ENCODE measurements around the gene ADAMTS16. TPM values are rescaled to one million over a fixed set of nuclear protein-coding genes. Genes with fewer than 3 reads are reported as not detected.

The ADAMTS16 gene
- total and polyA plus RNA-seq, 3 experiments from 2014 or later: not detected

DNA sequence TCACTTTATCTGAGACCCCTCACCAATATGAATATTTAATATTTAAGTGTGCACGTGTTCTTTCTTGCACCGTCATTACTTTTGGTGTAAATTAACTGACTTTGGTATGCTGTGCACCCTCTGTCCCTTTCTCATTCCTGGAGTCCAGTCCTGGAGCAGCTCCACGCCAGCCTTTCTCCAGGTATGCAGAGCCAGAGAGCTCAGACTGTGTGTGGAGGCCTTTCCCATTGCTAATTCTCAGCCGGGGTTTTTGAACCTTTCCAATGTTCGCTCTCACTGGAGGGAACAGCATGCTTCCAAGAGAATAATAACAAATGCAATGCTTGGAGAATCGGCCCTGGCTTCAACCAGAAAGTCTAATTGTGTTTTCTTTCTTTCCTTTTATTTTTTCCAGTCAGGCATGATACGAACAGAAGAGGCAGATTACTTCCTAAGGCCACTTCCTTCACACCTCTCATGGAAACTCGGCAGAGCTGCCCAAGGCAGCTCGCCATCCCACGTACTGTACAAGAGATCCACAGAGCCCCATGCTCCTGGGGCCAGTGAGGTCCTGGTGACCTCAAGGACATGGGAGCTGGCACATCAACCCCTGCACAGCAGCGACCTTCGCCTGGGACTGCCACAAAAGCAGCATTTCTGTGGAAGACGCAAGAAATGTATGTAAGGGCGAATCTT lies 41.7 kb downstream of the ADAMTS16 start:
- CTCF ChIA-PET: no interaction called here

DNA sequence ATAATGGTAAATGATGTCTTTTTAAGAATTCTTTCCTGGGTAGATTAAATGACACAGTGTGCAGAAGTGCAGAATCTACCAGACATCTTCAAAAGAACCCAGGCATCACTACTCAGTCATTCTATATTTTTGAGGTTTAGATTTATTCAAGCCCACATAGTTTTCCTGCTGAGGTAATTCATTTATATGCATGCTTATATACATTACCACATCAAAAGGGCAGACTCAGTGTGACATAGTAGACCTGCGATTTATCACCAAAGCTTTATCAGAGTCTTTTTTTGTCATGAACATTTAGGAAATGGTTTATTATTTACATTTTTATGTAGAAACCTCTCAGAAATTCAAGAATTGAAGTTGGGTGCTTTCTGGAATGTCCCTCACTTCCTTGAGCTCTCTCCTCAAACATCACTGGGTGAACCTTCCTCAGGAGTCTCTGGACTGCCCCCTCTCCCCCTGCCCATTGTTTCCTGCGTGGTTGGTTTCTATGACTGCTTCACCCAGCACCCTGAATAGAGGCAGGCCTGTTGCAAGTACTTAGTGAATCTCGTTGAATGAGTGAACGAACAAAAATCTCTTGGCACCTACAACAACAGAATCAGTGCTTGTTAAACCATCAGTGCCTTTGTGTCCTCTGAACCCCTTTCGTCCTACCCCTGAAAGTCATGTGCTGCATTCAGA lies 42.5 kb downstream of the ADAMTS16 start:
- no peak overlapping the region for H3K27ac ChIP-seq (ENCODE audit: low read depth, low read length)
- no peaks in the 10 kb centered on the region for H3K36me3 ChIP-seq (ENCODE audit: insufficient read depth, low read length)
- Mint-ChIP-seq H3K27ac (peak overlapping the region in 1 of 8 donors; percentile 73), H3K4me3 (no peak overlapping the region), H3K27me3 (peaks cover 3 to 6% of the 10 kb centered on the region in 2 donors), H3K9me3 (peaks cover 0 to 5% (median 0%) of the 10 kb centered on the region in 5 donors), H3K36me3 (no peaks in the 10 kb centered on the region), H3K4me1 (peaks cover 2 to 5% (median 4%) of the 10 kb centered on the region in 3 donors)
- ChIA-PET CTCF (no interaction called here), POLR2A (no interaction called here)
- no peaks in the 10 kb centered on the region for H3K4me1 ChIP-seq (ENCODE audit: insufficient read depth, low read length)
- no peak overlapping the region for H3K4me3 ChIP-seq (ENCODE audit: low read length)
- no peaks in the 10 kb centered on the region for H3K27me3 ChIP-seq (ENCODE audit: insufficient read depth, low read length, poor library complexity, severe bottlenecking)
- DNase-seq: no peak
- H3K9me3 ChIP-seq (ENCODE audit: low read length): no peaks in the 10 kb centered on the region

More for the DNA sequence above, 41.7 kb downstream of the ADAMTS16 start:
- Mint-ChIP-seq H3K27ac (no peak overlapping the region), H3K27me3 (peaks cover 3 to 4% of the 10 kb centered on the region in 2 donors), H3K36me3 (no peaks in the 10 kb centered on the region), H3K9me3 (peaks cover 0 to 5% (median 0%) of the 10 kb centered on the region in 5 donors), H3K4me3 (no peak overlapping the region), H3K4me1 (peaks cover 2 to 5% (median 4%) of the 10 kb centered on the region in 3 donors)
- Histone ChIP-seq H3K27ac (ENCODE audit: low read depth, low read length) (no peak overlapping the region), H3K4me1 (ENCODE audit: insufficient read depth, low read length) (no peaks in the 10 kb centered on the region), H3K9me3 (ENCODE audit: low read length) (no peaks in the 10 kb centered on the region), H3K4me3 (ENCODE audit: low read length) (no peak overlapping the region), H3K36me3 (ENCODE audit: insufficient read depth, low read length) (no peaks in the 10 kb centered on the region), H3K27me3 (ENCODE audit: insufficient read depth, low read length, poor library complexity, severe bottlenecking) (no peaks in the 10 kb centered on the region)
- no peak for DNase-seq
- POLR2A ChIA-PET: no interaction called here

DNA sequence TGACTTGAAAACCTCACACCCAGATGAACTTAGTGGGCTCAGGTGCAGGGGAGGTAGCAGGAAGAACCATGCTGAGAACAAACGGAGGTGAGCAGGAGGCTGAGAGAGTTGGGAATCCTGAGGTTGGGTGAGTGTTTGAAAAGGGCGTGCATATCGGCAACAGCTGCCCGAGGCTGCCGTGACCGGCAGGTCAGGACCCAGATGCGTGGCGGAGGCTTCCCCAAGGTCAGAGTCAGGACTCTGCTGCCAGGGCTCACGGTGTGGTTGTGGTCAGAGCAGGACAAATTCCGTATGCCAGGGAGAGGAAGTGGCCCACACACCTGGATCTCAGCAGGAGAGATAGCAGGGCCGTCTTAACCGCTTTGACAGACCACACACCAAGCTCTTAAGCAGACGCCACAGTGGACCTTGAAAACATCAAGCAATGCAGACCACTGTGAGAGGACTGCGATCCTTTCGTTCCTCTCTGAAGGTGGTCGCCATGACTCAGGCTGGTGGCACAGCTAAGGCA lies 43.1 kb downstream of the ADAMTS16 start:
- no peaks in the 10 kb centered on the region for H3K27me3 ChIP-seq (ENCODE audit: insufficient read depth, low read length, poor library complexity, severe bottlenecking)
- H3K9me3 Mint-ChIP-seq: peaks cover 0 to 5% (median 0%) of the 10 kb centered on the region in 5 donors
- H3K4me1 Mint-ChIP-seq: peaks cover 2 to 5% (median 4%) of the 10 kb centered on the region in 3 donors
- H3K36me3 ChIP-seq (ENCODE audit: insufficient read depth, low read length): no peaks in the 10 kb centered on the region
- H3K36me3 Mint-ChIP-seq: no peaks in the 10 kb centered on the region
- no peak for DNase-seq
- no peak overlapping the region for H3K27ac ChIP-seq (ENCODE audit: low read depth, low read length)
- no peaks in the 10 kb centered on the region for H3K9me3 ChIP-seq (ENCODE audit: low read length)
- H3K4me3 Mint-ChIP-seq: no peak overlapping the region
- POLR2A ChIA-PET: no interaction called here
- no peaks in the 10 kb centered on the region for H3K4me1 ChIP-seq (ENCODE audit: insufficient read depth, low read length)
- H3K4me3 ChIP-seq (ENCODE audit: low read length): no peak overlapping the region
- CTCF ChIA-PET: no interaction called here
- no peak overlapping the region for H3K27ac Mint-ChIP-seq
- peaks cover 3 to 6% of the 10 kb centered on the region in 2 donors for H3K27me3 Mint-ChIP-seq

DNA sequence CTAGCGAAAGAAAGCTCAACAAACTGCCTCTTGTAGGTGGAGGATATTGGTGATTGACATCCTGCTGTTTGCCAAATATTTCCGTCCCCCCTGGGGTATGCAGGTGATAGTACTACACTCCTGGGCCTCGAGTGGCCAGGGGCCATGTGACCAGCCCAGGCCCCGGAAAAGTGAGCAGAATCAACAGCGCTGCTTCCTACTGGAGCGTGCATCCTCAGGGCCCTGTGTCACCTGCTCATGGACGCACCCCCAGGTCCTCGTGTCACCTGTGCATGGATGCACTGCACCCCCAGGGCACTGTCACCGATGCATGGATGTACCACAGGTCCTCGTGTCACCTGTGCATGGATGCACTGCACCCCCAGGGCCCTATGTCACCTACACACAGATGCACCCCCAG lies 43.8 kb downstream of the ADAMTS16 start:
- no peaks in the 10 kb centered on the region for H3K4me1 ChIP-seq (ENCODE audit: insufficient read depth, low read length)
- H3K27me3 ChIP-seq (ENCODE audit: insufficient read depth, low read length, poor library complexity, severe bottlenecking): no peaks in the 10 kb centered on the region
- ChIA-PET CTCF (no interaction called here), POLR2A (no interaction called here)
- H3K9me3 ChIP-seq (ENCODE audit: low read length): no peaks in the 10 kb centered on the region
- Mint-ChIP-seq H3K27ac (no peak overlapping the region), H3K4me3 (no peak overlapping the region), H3K4me1 (peaks cover 2 to 5% (median 4%) of the 10 kb centered on the region in 3 donors), H3K36me3 (no peaks in the 10 kb centered on the region), H3K9me3 (peaks cover 0 to 5% (median 0%) of the 10 kb centered on the region in 5 donors), H3K27me3 (peaks cover 3 to 6% of the 10 kb centered on the region in 2 donors)
- no peak overlapping the region for H3K4me3 ChIP-seq (ENCODE audit: low read length)
- H3K27ac ChIP-seq (ENCODE audit: low read depth, low read length): no peak overlapping the region
- DNase-seq: no peak
- no peaks in the 10 kb centered on the region for H3K36me3 ChIP-seq (ENCODE audit: insufficient read depth, low read length)

DNA sequence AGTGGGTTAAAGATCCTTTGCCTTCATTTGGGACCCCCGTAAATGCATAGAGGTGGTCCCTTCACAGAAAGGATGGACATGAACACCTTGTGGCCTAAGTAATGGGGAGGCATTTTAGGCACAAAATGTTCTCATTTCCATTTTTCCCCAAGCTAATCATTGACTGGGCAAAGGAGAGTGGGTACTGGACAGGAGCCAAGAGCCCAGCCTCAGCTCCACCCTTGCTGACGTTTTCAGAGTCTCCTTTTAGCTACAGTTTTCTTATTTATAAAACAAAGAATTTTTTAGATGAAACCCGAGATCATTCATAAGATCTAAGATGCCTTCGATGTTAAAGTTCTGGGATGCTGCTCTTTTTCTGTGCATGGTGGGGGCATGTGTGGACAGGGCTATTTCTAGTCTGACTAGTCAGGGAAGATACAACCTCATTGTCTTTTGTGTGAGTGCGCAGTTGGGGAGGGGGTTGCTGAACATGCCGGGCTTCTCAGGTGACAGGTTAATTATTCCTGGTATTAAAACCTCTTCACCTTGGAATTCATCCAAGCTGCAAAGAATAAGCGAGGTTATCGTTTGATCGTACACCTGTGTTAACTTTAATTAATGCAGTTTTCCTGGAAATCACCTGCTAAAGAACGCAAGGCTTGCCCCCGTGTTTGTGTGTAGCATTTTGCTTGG lies 48.4 kb downstream of the ADAMTS16 start:
- Histone ChIP-seq H3K4me1 (ENCODE audit: insufficient read depth, low read length) (no peaks in the 10 kb centered on the region), H3K9me3 (ENCODE audit: low read length) (no peaks in the 10 kb centered on the region), H3K36me3 (ENCODE audit: insufficient read depth, low read length) (no peaks in the 10 kb centered on the region), H3K27ac (ENCODE audit: low read depth, low read length) (no peak overlapping the region), H3K27me3 (ENCODE audit: insufficient read depth, low read length, poor library complexity, severe bottlenecking) (no peaks in the 10 kb centered on the region), H3K4me3 (ENCODE audit: low read length) (no peak overlapping the region)
- DNase-seq: no peak
- Mint-ChIP-seq H3K27me3 (peaks cover 3 to 4% of the 10 kb centered on the region in 2 donors), H3K36me3 (no peaks in the 10 kb centered on the region), H3K27ac (no peak overlapping the region), H3K4me3 (no peak overlapping the region), H3K4me1 (no peaks in the 10 kb centered on the region), H3K9me3 (no peaks in the 10 kb centered on the region)
- ChIA-PET CTCF (no interaction called here), POLR2A (no interaction called here)

DNA sequence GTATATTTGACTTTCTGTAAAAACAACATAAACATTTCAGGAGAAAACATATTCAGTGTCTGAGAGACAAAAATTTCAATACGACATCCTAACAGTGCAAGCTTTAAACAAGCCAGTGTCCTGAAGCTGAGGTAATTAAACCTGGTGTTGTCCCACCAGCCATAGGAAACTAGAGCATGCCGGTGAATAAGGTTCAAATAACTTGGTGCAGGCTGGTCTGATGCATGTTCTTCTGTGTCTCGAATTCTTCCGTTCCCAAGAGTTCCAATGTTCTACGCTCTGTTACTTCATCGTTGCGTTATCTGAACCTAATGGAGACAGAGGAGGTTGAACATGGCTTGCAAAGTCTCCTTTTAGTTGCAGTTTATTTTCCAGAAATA lies 48.9 kb downstream of the ADAMTS16 start:
- CTCF ChIA-PET: no interaction called here
- Mint-ChIP-seq H3K9me3 (no peaks in the 10 kb centered on the region), H3K4me3 (no peak overlapping the region), H3K4me1 (no peaks in the 10 kb centered on the region), H3K27ac (no peak overlapping the region), H3K36me3 (no peaks in the 10 kb centered on the region), H3K27me3 (peaks cover 3 to 4% of the 10 kb centered on the region in 2 donors)
- no peaks in the 10 kb centered on the region for H3K9me3 ChIP-seq (ENCODE audit: low read length)
- no peaks in the 10 kb centered on the region for H3K27me3 ChIP-seq (ENCODE audit: insufficient read depth, low read length, poor library complexity, severe bottlenecking)
- no peak overlapping the region for H3K27ac ChIP-seq (ENCODE audit: low read depth, low read length)
- POLR2A ChIA-PET: no interaction called here
- no peaks in the 10 kb centered on the region for H3K36me3 ChIP-seq (ENCODE audit: insufficient read depth, low read length)
- H3K4me3 ChIP-seq (ENCODE audit: low read length): no peak overlapping the region
- no peak for DNase-seq
- H3K4me1 ChIP-seq (ENCODE audit: insufficient read depth, low read length): no peaks in the 10 kb centered on the region

DNA sequence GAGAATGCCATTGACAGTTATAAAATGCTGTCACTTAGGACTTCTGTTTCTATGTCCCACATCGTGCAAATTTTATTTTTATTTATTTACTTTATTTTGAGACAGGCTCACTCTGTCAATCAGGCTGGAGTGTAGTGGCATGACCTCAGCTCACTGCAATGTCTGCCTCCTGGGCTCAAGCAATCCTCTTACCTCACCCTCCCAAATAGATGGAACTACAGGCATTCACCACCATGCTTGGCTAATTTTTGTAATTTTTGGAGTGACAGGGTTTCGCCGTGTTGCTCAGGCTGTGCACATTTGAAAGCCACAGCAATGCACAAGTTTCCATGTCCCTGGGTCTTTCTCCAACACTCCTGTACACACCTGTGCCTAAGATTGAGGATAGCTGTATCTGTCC lies 51.8 kb downstream of the ADAMTS16 start:
- Histone ChIP-seq H3K4me3 (ENCODE audit: low read length) (no peak overlapping the region), H3K4me1 (ENCODE audit: insufficient read depth, low read length) (no peaks in the 10 kb centered on the region), H3K9me3 (ENCODE audit: low read length) (no peaks in the 10 kb centered on the region), H3K27ac (ENCODE audit: low read depth, low read length) (no peak overlapping the region), H3K27me3 (ENCODE audit: insufficient read depth, low read length, poor library complexity, severe bottlenecking) (no peaks in the 10 kb centered on the region), H3K36me3 (ENCODE audit: insufficient read depth, low read length) (no peaks in the 10 kb centered on the region)
- H3K4me3 Mint-ChIP-seq: no peak overlapping the region
- no peak overlapping the region for H3K27ac Mint-ChIP-seq
- ChIA-PET POLR2A (no interaction called here), CTCF (no interaction called here)
- DNase-seq: no peak
- H3K4me1 Mint-ChIP-seq: no peaks in the 10 kb centered on the region
- H3K9me3 Mint-ChIP-seq: peaks cover 0 to 3% (median 0%) of the 10 kb centered on the region in 5 donors
- H3K36me3 Mint-ChIP-seq: no peaks in the 10 kb centered on the region
- peaks cover 3 to 6% of the 10 kb centered on the region in 2 donors for H3K27me3 Mint-ChIP-seq

DNA sequence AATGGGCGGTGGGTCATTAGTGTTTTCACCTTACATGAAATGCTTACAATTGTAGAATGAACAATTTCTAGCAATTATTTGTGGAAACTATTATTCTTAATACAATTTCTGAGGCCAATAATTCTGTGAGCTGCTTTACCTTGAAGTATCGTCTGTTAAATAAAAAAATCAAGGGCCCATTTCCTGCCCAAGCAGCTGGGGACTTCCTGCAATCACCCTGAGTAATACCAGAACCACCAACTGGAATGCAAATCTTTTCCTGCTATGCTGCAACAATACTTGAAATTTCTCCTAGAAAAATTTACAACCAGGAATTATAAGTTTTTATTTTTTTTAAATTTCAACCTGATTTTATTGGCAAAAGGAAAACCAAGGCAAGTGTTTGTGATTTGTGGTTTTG lies 52.6 kb downstream of the ADAMTS16 start:
- H3K36me3 ChIP-seq (ENCODE audit: insufficient read depth, low read length): no peaks in the 10 kb centered on the region
- Mint-ChIP-seq H3K9me3 (peaks cover 0 to 3% (median 2%) of the 10 kb centered on the region in 5 donors), H3K4me1 (no peaks in the 10 kb centered on the region), H3K4me3 (no peak overlapping the region), H3K36me3 (no peaks in the 10 kb centered on the region), H3K27ac (no peak overlapping the region), H3K27me3 (peaks cover 0 to 7% of the 10 kb centered on the region in 2 donors)
- H3K27ac ChIP-seq (ENCODE audit: low read depth, low read length): no peak overlapping the region
- no peaks in the 10 kb centered on the region for H3K4me1 ChIP-seq (ENCODE audit: insufficient read depth, low read length)
- H3K27me3 ChIP-seq (ENCODE audit: insufficient read depth, low read length, poor library complexity, severe bottlenecking): no peaks in the 10 kb centered on the region
- ChIA-PET CTCF (no interaction called here), POLR2A (no interaction called here)
- H3K9me3 ChIP-seq (ENCODE audit: low read length): no peaks in the 10 kb centered on the region
- H3K4me3 ChIP-seq (ENCODE audit: low read length): no peak overlapping the region
- DNase-seq: no peak

All from CD8-positive, alpha-beta memory T cell (primary cell).